Nephron progenitor cell (in vitro differentiated cells): Measurements from ENCODE around the gene P2RY8.

Experiments used
- DNase-seq: peaks from one replicate; pipeline ENCODE4 v3.0.0; 2021
- H3K27ac Mint-ChIP-seq: 2 replicates; pipeline ENCODE4 v1.8.0; 2021; ENCODE audit warnings: mild to moderate bottlenecking, moderate library complexity, mixed read lengths
- H3K27me3 Mint-ChIP-seq: 2 replicates; pipeline ENCODE4 v1.8.0; 2021; ENCODE audit warnings: mild to moderate bottlenecking, low read depth, mixed read lengths; ENCODE audit not compliant: poor library complexity
- H3K36me3 Mint-ChIP-seq: 2 replicates; pipeline ENCODE4 v1.8.0; 2021; ENCODE audit warnings: low read depth, mixed read lengths
- H3K4me1 Mint-ChIP-seq: 2 replicates; pipeline ENCODE4 v1.8.0; 2021; ENCODE audit warnings: mixed read lengths
- H3K4me3 Mint-ChIP-seq: 2 replicates; pipeline ENCODE4 v1.8.0; 2021; ENCODE audit warnings: mild to moderate bottlenecking, moderate library complexity, mixed read lengths
- H3K9me3 Mint-ChIP-seq: 2 replicates; pipeline ENCODE4 v1.8.0; 2021; ENCODE audit warnings: mild to moderate bottlenecking, moderate library complexity, mixed read lengths
- TF ChIP-seq, protein P1 (sequence below): fragments of 200-600 bp; sonication (generic); IDR thresholded peaks from 2 replicates; pipeline ENCODE4 v1.5.0; 2021; ENCODE audit warnings: antibody characterized with exemption

The P2RY8 gene

DNA sequence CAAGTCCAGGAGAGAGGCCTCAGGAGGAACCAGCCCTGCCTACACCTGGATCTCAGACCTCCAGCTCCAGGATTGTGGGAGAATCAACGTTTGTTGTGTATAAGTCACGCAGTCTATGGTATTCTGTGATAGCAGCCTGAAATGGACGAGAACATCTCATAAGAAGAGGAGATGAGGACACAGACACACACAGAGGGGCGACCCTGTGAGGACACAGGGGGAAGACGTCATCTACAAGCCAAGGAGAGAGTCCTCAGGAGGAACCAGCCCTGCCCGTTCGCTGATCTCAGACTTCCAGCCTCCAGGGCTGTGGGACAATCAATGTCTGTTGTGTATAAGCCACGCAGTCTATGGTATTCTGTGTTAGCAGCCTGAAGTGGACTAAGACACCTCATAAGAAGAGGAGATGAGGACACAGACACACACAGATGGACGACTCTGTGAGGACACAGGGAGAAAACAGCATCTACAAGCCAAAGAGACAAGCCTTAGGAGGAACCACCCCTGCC is 20.3 kb downstream of the P2RY8 start:
- Mint-ChIP-seq H3K4me3 (no peak overlapping the region), H3K27me3 (peaks cover 55% of the 10 kb centered on the region), H3K4me1 (no peaks in the 10 kb centered on the region), H3K36me3 (no peaks in the 10 kb centered on the region), H3K27ac (no peak overlapping the region), H3K9me3 (peaks cover 42% of the 10 kb centered on the region)
- DNase-seq: no peak
- TF ChIP-seq, protein P1, sequence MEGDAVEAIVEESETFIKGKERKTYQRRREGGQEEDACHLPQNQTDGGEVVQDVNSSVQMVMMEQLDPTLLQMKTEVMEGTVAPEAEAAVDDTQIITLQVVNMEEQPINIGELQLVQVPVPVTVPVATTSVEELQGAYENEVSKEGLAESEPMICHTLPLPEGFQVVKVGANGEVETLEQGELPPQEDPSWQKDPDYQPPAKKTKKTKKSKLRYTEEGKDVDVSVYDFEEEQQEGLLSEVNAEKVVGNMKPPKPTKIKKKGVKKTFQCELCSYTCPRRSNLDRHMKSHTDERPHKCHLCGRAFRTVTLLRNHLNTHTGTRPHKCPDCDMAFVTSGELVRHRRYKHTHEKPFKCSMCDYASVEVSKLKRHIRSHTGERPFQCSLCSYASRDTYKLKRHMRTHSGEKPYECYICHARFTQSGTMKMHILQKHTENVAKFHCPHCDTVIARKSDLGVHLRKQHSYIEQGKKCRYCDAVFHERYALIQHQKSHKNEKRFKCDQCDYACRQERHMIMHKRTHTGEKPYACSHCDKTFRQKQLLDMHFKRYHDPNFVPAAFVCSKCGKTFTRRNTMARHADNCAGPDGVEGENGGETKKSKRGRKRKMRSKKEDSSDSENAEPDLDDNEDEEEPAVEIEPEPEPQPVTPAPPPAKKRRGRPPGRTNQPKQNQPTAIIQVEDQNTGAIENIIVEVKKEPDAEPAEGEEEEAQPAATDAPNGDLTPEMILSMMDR: no peak

GRCh38 chrX:1511829-1512228 is 25.2 kb downstream of the P2RY8 start:
- no peak for DNase-seq
- H3K27me3 Mint-ChIP-seq: peaks cover 35% of the 10 kb centered on the region
- no peak overlapping the region for H3K4me3 Mint-ChIP-seq
- H3K9me3 Mint-ChIP-seq: peaks cover 24% of the 10 kb centered on the region
- peak overlapping the region; percentile 52 for H3K27ac Mint-ChIP-seq
- no peaks in the 10 kb centered on the region for H3K4me1 Mint-ChIP-seq
- TF ChIP-seq, protein P1: no peak
- no peaks in the 10 kb centered on the region for H3K36me3 Mint-ChIP-seq

DNA sequence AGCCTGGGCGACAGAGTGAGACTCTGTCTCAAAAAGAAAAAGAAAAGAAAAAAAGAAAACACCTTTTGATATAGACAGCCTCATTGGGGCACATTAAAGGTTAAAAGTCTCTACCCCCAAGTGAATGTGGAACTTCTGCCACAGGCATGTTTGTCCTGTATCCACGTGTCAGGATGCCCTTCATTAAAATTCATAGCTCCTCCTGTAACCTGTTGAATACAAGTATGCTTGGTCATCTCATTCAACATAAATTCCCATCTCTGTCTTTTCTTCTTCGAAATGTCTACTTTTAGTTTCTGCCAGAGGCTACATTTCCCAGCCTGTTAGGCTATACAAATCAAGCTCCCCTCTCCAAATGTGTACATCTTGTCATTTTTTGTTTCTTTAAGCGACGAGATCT is 25.8 kb downstream of the P2RY8 start:
- Mint-ChIP-seq H3K27me3 (peaks cover 28% of the 10 kb centered on the region), H3K4me3 (no peak overlapping the region), H3K36me3 (no peaks in the 10 kb centered on the region)

DNA sequence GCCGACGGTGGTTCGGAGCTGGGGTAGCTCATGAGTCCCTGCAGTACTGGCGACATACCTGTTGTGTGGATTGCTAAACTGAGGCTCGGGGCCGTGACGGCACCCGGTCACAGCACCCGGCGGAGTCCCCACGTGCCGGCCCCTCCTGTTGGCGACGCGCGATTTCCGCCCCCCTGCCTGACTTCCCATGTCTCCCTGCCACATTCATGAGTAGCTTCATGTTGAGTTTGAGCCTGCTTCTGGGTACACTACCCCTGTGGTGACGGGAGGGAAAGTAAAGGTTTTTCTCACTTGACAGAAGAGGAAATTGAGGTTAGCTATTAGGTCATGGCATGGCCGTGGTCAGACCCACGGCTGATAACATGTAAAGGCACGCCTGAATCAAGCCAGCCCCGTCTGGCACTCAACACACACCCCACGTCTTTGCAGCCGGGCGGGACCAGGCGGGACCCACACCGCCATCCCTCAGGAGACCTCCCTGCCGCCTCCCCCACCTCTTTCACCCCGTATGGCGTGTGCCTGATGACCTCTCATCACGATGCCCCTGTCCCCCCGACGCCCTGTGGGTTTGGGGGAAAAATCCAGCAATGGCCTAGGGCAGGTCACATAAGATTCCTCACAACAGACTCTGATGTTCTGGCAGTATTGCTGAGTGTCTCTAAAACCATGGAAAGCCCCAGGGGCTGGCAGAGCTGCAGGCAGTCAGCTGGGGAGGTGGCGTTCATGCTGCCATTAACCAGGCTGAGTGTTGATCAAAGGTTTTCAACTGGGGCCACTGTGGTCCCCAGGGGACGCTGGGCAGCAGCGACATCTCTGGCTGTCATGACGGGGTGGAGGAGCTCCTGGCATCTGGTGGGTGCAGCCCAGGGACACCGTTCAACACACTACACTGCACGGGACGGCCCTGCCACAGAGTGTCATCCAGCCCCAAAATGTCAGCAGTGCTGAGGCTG is 29.2 kb downstream of the P2RY8 start:
- Mint-ChIP-seq H3K36me3 (no peaks in the 10 kb centered on the region), H3K4me1 (no peaks in the 10 kb centered on the region), H3K27me3 (peaks cover 4% of the 10 kb centered on the region), H3K9me3 (peaks cover 13% of the 10 kb centered on the region), H3K27ac (no peak overlapping the region), H3K4me3 (no peak overlapping the region)
- DNase-seq: no peak
- TF ChIP-seq, protein P1: no peak

More for the DNA sequence above, 25.8 kb downstream of the P2RY8 start:
- no peak for DNase-seq
- TF ChIP-seq, protein P1: no peak
- H3K9me3 Mint-ChIP-seq: peaks cover 24% of the 10 kb centered on the region
- H3K27ac Mint-ChIP-seq: no peak overlapping the region
- H3K4me1 Mint-ChIP-seq: no peaks in the 10 kb centered on the region

DNA sequence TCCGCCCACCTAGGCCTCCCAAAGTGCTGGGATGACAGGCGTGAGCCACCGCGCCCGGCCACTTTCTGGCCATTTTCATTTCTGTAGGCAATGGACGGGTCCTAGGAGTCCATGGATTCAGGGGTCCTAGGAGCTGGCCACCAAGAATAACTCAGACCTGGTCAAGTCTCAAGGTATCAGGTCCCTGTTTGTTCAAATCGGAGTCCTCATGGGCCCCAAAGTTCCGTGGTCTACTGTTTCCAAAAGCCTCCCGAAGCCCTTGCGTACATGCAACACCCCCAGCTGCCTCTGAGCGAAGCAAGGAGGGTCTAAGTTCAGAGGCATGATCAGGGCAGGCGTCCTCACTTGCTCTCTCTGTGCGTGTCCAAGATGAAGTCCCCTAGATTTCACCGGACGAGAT is 30.1 kb downstream of the P2RY8 start:
- Mint-ChIP-seq H3K4me1 (no peaks in the 10 kb centered on the region), H3K4me3 (no peak overlapping the region), H3K27me3 (peaks cover 4% of the 10 kb centered on the region), H3K9me3 (peaks cover 8% of the 10 kb centered on the region), H3K27ac (no peak overlapping the region), H3K36me3 (no peaks in the 10 kb centered on the region)
- no peak for DNase-seq
- TF ChIP-seq, protein P1: no peak
